ENCODE measurements around the gene KCNMA1.
A peak's percentile ranks its signal among the peaks of the same experiment; 100 is the strongest.

Gene KCNMA1

GRCh38 chr10:77631241-77631640 lies 6.4 kb downstream of the KCNMA1 start:
- no peak for DNase-seq

GRCh38 chr10:77630507-77630848 lies 7.1 kb downstream of the KCNMA1 start:
- no peak for DNase-seq

DNA sequence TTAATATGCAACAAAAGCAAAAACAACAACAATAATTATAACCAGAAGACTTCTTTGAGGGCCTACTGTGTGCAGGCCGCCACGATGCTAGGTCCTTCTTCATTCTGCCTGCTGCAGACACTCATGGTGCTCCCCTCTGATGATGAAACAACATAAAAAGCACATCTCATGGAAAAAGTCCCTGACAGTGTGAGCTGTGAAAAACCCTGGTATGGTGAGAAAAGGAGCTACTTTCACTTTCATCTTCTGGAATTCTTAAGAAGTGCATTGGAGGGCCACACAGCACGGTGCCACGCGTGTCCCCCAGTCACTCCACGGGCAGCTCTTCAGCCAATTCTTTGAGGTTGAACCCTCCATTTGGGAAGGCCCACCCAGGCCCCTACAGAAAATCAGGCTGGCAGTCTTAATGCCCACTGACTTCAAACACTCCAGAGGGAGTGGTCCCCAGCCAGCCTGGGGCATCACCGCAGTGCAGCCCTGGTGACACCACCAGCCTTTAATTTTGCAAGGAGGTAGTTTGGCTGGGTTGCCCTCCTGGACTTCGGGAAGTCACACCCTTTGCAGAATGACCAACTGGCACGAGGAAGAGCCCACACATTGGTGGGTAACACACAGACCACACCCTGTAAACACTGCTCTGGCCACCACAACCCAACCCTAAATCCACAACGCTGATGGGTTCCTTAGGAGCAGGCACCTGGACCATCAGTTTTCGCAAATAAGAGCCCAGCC lies 7.7 kb downstream of the KCNMA1 start:
- DNase-seq = no peak

DNA sequence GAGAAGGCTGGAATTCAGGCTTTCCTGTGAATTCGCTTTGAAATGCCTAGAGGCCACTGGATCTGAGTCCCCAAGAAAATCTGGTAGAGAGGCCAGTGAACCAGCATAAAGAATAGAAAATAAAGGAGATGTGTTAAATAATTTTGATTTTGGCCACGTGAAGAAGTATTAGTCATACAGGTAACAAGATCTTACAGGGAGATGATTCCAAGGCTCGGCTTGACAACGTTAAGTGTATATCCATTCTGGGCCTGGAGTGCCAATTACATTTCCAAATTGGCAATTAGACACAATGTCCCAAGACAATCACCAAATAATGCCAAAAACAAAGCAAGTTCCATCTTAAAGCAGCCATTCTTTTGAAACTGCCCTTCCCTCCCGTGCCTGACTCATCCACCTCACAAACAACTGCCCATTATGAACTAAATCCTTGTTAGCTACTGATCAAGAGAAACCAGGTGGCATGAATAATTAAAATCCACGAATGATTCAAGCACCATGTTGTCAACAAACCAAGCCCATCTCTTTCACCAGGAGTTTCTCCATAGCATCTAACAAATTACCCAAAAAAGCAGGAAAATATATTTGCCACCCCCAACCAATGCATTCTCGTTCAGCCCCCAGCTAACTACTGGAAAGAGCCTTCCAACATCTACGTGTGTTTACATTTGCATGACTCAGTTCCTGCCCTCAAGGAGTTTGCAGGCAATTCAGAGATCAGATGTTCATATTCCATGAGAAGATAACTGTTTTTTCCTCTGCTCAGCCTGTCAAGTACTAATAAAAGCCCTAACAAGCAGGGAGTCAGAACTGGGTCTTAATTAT lies 8.5 kb downstream of the KCNMA1 start:
- DNase-seq = no peak

GRCh38 chr10:77626266-77626935 lies 11.2 kb downstream of the KCNMA1 start:
- no peak for DNase-seq

- no peak for DNase-seq
Measured at GRCh38 chr10:77625379-77625778, 12.2 kb downstream of the KCNMA1 start.

DNA sequence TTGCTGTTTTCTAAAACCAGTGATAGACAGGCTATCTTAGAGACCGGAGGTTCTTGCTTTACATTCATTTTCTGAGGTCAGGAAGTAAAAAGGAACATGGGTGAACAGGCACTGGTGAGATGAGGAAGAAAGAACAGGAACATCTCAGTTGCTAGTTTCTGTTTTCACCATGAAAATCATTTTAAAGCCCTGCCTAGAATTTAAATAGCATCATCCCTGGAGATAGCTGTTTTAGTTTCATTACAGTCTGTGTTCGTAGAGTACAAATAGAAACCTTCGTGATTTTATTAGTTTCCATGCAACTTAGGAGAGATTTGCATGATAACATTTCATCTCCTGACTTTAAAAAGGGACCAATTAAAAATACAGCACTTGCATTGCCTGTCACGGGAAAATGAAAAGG lies 14.7 kb downstream of the KCNMA1 start:
- DNase-seq = no peak

- DNase-seq = no peak
Measured at GRCh38 chr10:77620731-77621130, 16.9 kb downstream of the KCNMA1 start.

DNA sequence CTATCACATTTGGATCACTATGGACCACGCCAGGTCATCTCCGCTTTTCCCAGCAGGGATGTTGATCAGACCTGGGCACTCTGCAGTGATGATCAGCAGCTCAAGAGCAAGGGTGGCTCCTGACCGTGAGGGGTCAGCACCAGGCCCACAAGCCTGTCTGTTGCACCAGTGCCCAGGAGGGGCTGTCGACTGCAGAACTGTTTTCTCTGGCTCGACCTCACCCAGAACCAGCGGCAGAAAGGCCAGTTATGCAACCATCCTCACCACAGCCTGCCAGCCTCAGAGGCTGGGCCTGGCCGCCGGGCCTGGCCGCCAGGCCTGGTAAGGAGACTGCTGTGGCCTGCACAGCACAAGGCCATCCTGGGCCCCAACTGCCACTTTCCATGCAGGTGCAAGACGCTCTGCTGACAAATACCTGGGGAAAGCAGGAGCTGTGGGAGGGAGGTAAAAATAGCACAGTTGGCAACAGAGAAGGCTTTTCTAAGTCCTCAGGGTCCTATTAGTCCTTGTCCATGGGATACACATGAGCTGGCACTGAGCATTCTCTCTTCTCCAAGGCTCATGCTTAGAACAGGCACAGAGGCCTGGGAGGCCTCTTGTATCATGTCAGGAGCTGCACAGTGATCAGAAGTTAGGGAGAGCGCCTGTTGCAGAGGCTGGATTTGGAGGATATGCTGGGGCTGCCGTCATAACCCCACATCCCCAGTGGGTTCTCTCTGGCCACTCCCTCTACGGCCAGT lies 17.5 kb downstream of the KCNMA1 start:
- no peak for DNase-seq

GRCh38 chr10:77618117-77618516 lies 19.5 kb downstream of the KCNMA1 start:
- no peak for DNase-seq

DNA sequence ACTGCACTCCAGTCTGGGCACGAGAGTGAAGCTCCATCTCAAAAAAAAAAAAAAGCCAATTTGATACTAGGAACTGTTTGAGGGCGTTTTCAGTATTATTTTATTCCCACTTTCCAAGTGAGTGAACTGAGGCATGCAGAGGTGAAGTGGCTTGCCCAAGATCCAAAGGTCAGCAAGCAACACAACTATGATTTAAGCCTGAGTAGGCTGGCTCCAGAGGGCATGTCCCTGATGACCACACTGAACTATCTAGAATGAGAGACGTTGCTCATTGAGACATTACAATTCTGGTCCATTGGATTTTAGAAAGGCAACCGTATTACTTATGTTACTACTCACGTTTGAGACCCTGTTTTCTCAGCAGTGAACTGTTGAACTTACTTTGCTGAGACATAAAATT lies 20.8 kb downstream of the KCNMA1 start:
- no peak for DNase-seq

DNA sequence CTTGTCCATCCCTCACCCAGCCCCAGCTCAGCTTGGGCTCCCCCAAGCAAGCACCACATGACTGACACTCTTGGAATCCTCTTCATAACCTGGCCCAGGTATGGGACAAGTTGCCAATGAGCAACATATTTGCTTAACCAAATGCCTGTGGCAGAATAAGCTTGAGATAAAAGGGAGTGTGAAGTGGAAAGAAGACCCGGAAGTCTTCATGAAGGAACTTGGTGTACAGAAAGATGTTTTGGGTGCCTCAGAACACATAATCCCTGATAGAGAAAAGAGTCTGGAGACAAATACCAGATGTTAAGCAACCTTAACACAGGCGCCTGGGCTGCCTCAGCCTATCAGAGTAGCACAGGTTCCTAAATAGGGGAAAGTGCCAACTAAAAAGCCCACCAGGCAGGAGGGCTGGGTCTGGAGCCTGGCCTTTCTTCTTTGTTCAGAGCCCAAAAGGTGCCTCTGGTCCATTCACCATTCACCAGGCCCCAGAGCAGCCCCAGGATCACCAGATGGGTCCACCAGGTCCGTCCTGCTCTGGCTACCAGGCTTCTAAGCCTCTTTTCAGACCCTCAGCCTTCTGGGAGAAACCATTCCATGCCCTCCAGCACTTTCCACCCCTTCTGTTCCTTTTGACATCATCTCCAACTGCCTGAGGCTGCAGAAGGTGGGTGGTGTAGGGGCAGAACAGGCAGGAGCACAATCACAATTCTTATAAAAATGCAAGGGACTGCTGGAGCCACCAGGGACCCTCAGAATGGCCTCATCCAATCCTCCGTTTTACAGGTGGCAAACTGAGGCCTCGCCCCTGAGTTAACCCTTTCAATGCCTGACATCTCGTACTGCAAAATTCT lies 22.6 kb downstream of the KCNMA1 start:
- no peak for DNase-seq

DNA sequence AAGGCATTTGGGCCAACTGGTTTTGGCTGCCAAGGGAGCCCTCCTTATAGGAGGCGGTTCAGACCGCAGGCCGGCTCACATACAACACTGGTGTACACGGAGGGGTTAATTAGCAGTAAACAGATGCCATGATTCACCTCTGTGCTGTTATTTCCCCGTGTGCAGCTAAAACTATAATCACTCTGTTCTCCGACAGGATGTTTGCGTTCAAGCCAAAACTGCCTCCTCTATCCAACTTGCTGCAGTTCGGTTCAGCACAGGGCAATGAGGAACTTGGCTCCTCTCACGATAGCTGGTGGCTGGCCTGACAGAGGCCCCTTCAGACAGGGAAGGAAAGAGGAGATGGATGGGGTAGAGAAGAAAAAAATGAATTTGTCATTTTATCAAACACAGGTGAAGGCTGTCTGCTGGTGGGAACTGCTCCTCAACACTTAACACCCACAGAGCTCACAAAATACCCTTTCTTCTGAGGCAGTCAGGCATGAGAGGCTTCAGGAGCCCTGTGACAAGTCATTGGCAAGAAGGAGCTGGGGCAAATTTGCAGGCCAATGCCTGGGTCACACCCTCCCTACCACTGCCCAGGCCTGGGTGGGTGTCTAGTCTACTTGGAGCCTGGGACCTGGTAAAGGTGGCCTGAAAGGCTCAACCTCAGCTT lies 24.0 kb downstream of the KCNMA1 start:
- DNase-seq = no peak

- DNase-seq = no peak
Measured at GRCh38 chr10:77611670-77612069, 25.9 kb downstream of the KCNMA1 start.

- no peak for DNase-seq
Measured at GRCh38 chr10:77611221-77611620, 26.4 kb downstream of the KCNMA1 start.

DNA sequence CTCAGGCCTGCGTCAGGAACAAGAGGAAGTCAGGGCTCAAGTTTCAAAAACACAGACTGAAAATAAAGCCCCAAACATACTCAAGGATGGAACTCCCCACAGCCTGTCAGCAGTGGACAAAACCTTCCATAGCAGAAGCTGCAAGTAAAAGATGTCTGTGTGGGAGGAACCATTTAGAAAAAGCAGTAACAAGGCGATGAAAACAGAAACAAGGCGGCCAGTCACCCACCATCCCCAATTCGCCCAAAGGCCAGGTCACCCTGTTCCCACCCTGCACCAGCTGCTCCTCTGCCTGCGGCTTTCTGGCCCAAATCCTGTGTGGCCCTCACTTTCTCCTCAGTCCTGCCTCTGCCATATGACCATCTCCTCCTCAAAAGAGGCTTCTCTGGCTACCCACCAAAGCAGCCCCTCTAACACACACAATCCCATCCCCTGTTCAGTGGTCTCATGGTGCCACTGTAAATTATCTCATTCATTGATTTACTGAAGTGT lies 27.8 kb downstream of the KCNMA1 start:
- DNase-seq = no peak

DNA sequence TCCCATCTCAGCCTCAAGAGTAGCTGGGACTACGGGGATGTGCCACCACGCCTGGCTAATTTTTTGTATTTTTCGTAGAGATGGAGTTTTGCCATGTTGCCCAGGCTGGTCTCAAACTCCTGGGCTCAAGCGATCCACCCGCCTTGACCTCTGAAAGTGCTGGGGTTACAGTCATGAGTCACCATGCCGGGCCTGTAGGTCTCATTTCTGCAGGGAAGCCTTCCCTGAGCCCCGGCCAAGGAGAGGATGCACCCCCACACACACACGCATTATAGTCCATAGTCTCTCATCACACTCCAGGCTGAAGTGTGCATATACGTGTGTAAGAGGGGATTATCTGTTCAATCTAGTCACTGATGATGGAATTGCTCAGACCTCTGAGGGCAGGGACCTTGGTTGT lies 29.3 kb downstream of the KCNMA1 start:
- no peak for DNase-seq

- no peak for DNase-seq
Measured at GRCh38 chr10:77606751-77607150, 30.9 kb downstream of the KCNMA1 start.

DNA sequence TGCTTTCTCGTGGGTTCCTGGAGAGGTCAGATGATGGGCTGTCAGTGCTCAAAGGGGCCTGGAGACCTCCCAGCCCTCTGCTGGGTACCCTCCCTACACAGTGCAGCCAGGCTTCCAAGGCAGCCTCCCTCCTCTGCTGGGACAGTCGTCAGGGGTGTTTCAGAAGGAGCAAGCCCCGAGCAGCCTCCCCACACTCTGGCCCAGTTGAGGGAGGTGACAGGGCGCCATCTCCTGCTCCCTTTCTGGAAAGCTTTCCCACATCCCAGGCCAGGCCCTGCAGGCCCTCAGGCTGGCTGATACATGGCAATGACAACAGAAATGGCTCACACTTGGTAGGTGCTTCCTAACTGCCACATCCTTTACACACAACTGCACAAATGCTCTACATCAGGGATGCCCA lies 32.1 kb downstream of the KCNMA1 start:
- DNase-seq = no peak

- no peak for DNase-seq
Measured at GRCh38 chr10:77604941-77605351, 32.7 kb downstream of the KCNMA1 start.

GRCh38 chr10:77604063-77604462 lies 33.5 kb downstream of the KCNMA1 start:
- no peak for DNase-seq

DNA sequence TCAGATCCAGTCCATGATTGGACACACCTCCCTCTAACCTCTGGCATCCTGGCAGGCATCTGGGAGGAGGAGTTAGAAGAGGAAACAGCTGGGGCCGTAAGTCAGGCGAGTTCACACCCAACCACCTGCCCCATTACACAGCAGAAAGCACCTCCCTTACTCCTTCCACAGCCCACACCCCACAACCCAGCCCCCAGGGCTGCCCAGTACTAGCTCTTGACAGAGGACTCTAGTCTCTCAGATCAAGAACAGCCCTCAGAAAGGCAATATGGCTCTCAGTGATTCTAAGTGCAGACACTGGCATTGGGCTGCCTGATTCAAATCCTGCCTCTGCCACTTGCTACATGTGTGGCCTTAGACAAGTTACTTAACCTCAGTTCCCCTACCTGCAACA lies 34.1 kb downstream of the KCNMA1 start:
- peak; percentile 57 for DNase-seq
